GM19240 (cell line): ENCODE results near the gene SPACA6.

Experiments used
- DNase-seq: peaks from one replicate; pipeline ENCODE4 v3.0.0; 2011; ENCODE audit warnings: low spot score; ENCODE audit not compliant: insufficient read length

The SPACA6 gene

GRCh38 chr19:51703575-51704515 is 10.7 kb downstream of the SPACA6 start:
- DNase-seq, result peak; percentile 97

- no peak for DNase-seq
Measured at GRCh38 chr19:51704626-51705025, 11.5 kb downstream of the SPACA6 start.

GRCh38 chr19:51706296-51706695 is 13.2 kb downstream of the SPACA6 start:
- DNase-seq, result no peak

- DNase-seq, result no peak
Measured at GRCh38 chr19:51706885-51707284, 13.8 kb downstream of the SPACA6 start.

GRCh38 chr19:51708811-51709210 is 15.7 kb downstream of the SPACA6 start:
- DNase-seq, result no peak

GRCh38 chr19:51709575-51709974 is 16.4 kb downstream of the SPACA6 start:
- DNase-seq, result no peak

GRCh38 chr19:51710163-51710562 is 17.0 kb downstream of the SPACA6 start:
- no peak for DNase-seq

GRCh38 chr19:51711702-51712101 is 18.6 kb downstream of the SPACA6 start:
- DNase-seq, result no peak

- DNase-seq, result no peak
Measured at GRCh38 chr19:51712461-51713081, 19.4 kb downstream of the SPACA6 start.

GRCh38 chr19:51713319-51714285 is 20.5 kb downstream of the SPACA6 start:
- no peak for DNase-seq

GRCh38 chr19:51714848-51715247 is 21.7 kb downstream of the SPACA6 start:
- DNase-seq, result no peak

- DNase-seq, result no peak
Measured at GRCh38 chr19:51715850-51716249, 22.7 kb downstream of the SPACA6 start.

- no peak for DNase-seq
Measured at GRCh38 chr19:51716925-51717324, 23.8 kb downstream of the SPACA6 start.

GRCh38 chr19:51719251-51719988 is 26.3 kb downstream of the SPACA6 start:
- no peak for DNase-seq

GRCh38 chr19:51721905-51722304 is 28.8 kb downstream of the SPACA6 start:
- DNase-seq, result no peak

- no peak for DNase-seq
Measured at GRCh38 chr19:51722492-51722891, 29.4 kb downstream of the SPACA6 start.

GRCh38 chr19:51724543-51724942 is 31.4 kb downstream of the SPACA6 start:
- no peak for DNase-seq

- DNase-seq, result no peak
Measured at GRCh38 chr19:51726049-51726448, 32.9 kb downstream of the SPACA6 start.

- DNase-seq, result no peak
Measured at GRCh38 chr19:51727349-51727880, 34.3 kb downstream of the SPACA6 start.

- DNase-seq, result no peak
Measured at GRCh38 chr19:51729781-51730180, 36.7 kb downstream of the SPACA6 start.
